Measurements from ENCODE around the gene IGHMBP2.

- TF ChIP-seq CTCF (conservative IDR thresholded peaks at IDR 0.05; ENCODE audit: low read depth, low read length) (no peak), EZH2 (IDR thresholded peaks at IDR 0.05; ENCODE audit: borderline replicate concordance, low read depth, low read length, poor library complexity, severe bottlenecking) (no peak)
Measured at GRCh38 chr11:68863553-68864265, 40.0 kb upstream of the IGHMBP2 start.
